Adrenal gland (tissue), 12 donors: ENCODE data around the gene UBAC2. TPM values are rescaled to one million over a fixed set of nuclear protein-coding genes. Genes with fewer than 3 reads are reported as not detected.

Experiments
- DNase-seq, 7 donors: peaks; one replicate each; pipeline ENCODE4 v3.0.0-alpha.2; 2019 to 2020
- H3K27ac ChIP-seq, 5 donors: fragments of 200-600 bp; sonication (generic) in 4 of 5; 1 replicate in 3 of 5; 2 replicates in 2 of 5; pipeline versions ENCODE4 v1.5.1 to v1.8.0; 2016 to 2020; ENCODE audit warnings: mild to moderate bottlenecking in 1 of 5
- H3K27me3 ChIP-seq: fragments of 200-600 bp; 2 replicates; pipeline ENCODE4 v1.8.0; 2021
- H3K36me3 ChIP-seq, 2 donors: fragments of 200-600 bp; replicated peaks in 1 of 2; 1 replicate in 1 of 2; 2 replicates in 1 of 2; pipeline versions ENCODE4 v1.5.1 to v1.8.0; 2018 to 2022
- H3K4me1 ChIP-seq, 2 donors: fragments of 200-600 bp; replicated peaks in 1 of 2; 1 replicate in 1 of 2; 2 replicates in 1 of 2; pipeline versions ENCODE4 v1.5.1 to v1.8.0; 2018 to 2021
- H3K4me3 ChIP-seq, 4 donors: fragments of 200-600 bp; sonication (generic) in 3 of 4; one replicate each; pipeline ENCODE4 v1.5.1; 2016 to 2018
- H3K9me3 ChIP-seq, 3 donors: fragments of 200-600 bp; sonication (generic) in 1 of 3; replicated peaks in 1 of 3; 1 replicate in 2 of 3; 2 replicates in 1 of 3; pipeline versions ENCODE4 v1.5.1 to v1.8.0; 2016 to 2021
- CTCF ChIP-seq, 6 experiments: fragments of 450-650 bp in 4 of 6; fragments of 200-600 bp in 2 of 6; sonication (generic) in 1 of 6; IDR thresholded peaks; 1 replicate in 5 of 6; 2 replicates in 1 of 6; pipeline versions ENCODE4 v1.5.1 to v1.8.0; 2016 to 2021; ENCODE audit warnings: antibody characterized with exemption in 6 of 6, mild to moderate bottlenecking in 2 of 6, moderate library complexity in 1 of 6
- POLR2A ChIP-seq, 2 donors: fragments of 450-650 bp; IDR thresholded peaks; one replicate each; pipeline ENCODE4 v1.6.1; 2017; ENCODE audit warnings: antibody characterized with exemption in 2 of 2, mild to moderate bottlenecking in 2 of 2, moderate library complexity in 1 of 2
- WGBS, 4 donors: extraction: QIAGEN DNeasy Blood & Tissue Kit in 2 of 4; methylation state at CpG; one replicate each; pipeline versions ENCODE4 v1.1.5 to v1.1.7; 2013 to 2017; 5-methylcytosine and 5-hydroxymethylcytosine counted together
- intact Hi-C, 2 donors: fragments of 100-400 bp; cut with DNase I; formaldehyde crosslinking; loops; one replicate each; pipeline versions ENCODE4 v1.14.1 to v1.15.0; 2022 to 2023
- polyA plus RNA-seq, 3 donors: library from polyadenylated mRNA; stranded (reverse); fragments of 200-250 nt in 2 of 3; fragments of 350-450 nt in 1 of 3; fragmentation: Illumina TruSeq in 1 of 3; extraction: RNeasy Lipid Tissue Mini Kit (QIAGEN cat#74804) in 1 of 3; gene quantifications; one replicate each; pipeline ENCODE4 v1.2.3, GENCODE V29; 2013 to 2014
- total RNA-seq, 9 donors: library from RNA; depleted of rRNA in 4 of 9; stranded (reverse); fragments of >200 nt in 4 of 9; fragments of 120-200 nt in 1 of 9; fragmentation: NEBNext Ultra II Directional in 1 of 9; extraction: Animal tissue kit (Norgen Biotek cat#: 25700) in 1 of 9; gene quantifications; one replicate each; pipeline versions ENCODE4 v1.1.0 to v1.2.4, GENCODE V29; 2013 to 2023
- donor health status: healthy with polysubstance abuse.
- donor health status: Bipolar disorder and iron deficiency.
- donor health status: DM: yes; HTN: yes; CAD: no.
- donor health status: DM: no; HTN: no; CAD: no.
- donor health status: DM: no; HTN: no; CAD: no.
- donor health status: DM: yes; HTN: yes; CAD: no.

The UBAC2 gene
- total and polyA plus RNA-seq, 12 donors, result 46.3 to 67.8 (median 53.5) TPM

- Histone ChIP-seq H3K9me3 (peaks cover 0 to 3% (median 0%) of the 10 kb centered on the region in 3 donors), H3K4me3 (no peak overlapping the region), H3K36me3 (no peaks in the 10 kb centered on the region), H3K27ac (no peak overlapping the region), H3K27me3 (no peaks in the 10 kb centered on the region), H3K4me1 (peaks cover 0 to 6% of the 10 kb centered on the region in 2 donors)
- WGBS, 4 donors, result 89 to 95% (median 91%) methylated on average over 4 of the region's 4 CpGs
- intact Hi-C loops, result loop anchor here (2.0 to 5.0 kb wide), 2 partner anchors 91 to 169 kb away; no protein-coding TSS in a partner anchor
- no peak for DNase-seq
- TF ChIP-seq POLR2A (IDR thresholded peaks at IDR 0.05), result no peak
- TF ChIP-seq CTCF (IDR thresholded peaks at IDR 0.05), result no peak
Observed at GRCh38 chr13:99267927-99268326, 67.3 kb downstream of the UBAC2 start.

DNA sequence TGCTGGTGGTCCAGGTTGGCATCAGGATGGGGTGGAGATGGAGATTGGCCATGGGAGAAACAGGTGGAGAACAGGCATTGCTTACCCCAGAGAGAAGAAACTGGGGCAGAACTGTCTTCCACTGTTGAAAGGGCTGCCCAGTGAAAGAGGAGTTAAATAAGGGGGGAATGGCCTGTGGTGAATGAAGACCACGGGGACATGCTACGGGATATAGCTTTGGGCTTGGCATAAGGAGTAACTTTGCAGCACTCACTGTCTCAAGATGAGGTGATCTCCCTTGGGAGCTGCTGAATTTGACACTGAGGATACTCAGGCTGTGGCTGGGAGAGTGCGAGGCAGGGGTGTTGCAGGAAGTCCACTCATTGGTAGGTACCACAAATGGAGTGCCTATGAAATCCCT lies 68.2 kb downstream of the UBAC2 start:
- no peak overlapping the region for H3K27ac ChIP-seq
- 83 to 91% (median 87%) methylated on average over 3 of the region's 3 CpGs for WGBS, 4 donors
- no peak overlapping the region for H3K4me3 ChIP-seq
- intact Hi-C loops, result loop anchor here (2.0 to 5.0 kb wide), 2 partner anchors 92 to 168 kb away; no protein-coding TSS in a partner anchor
- peaks cover 0 to 6% of the 10 kb centered on the region in 2 donors for H3K4me1 ChIP-seq
- DNase-seq, result no peak
- no peaks in the 10 kb centered on the region for H3K27me3 ChIP-seq
- no peaks in the 10 kb centered on the region for H3K36me3 ChIP-seq
- no peak for TF ChIP-seq CTCF (IDR thresholded peaks at IDR 0.05)
- TF ChIP-seq POLR2A (IDR thresholded peaks at IDR 0.05), result no peak
- peaks cover 0 to 3% (median 0%) of the 10 kb centered on the region in 3 donors for H3K9me3 ChIP-seq

DNA sequence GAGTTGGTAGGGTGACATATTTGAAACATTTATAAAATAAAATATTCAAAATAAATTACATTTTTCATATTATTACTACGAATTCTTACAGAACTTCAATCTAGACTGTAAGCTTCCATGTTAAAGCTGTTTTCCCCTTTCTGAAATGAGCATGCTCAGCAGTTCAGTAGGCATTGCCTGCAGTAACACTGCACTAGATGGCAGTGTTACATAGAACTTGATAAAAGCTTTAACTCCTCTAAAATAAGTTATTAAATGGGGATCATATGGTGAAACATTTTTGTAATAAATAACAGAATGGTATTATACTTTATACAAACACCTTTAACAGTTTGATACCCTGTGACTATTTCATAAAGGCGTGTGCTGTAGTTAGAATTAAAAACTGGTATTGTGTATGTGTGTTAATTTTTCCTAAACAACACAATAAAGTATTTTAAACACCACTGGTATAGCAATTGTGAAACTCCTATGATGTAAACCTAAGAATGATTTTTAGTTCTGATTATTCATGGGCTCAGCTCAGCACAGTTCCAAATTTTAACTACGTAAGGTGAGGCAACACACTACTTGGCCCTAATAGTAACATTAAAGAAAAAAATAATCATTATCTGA lies 69.1 kb downstream of the UBAC2 start:
- peaks cover 0 to 6% of the 10 kb centered on the region in 2 donors for H3K4me1 ChIP-seq
- intact Hi-C loops, result loop anchor here (2.0 to 5.0 kb wide), 2 partner anchors 93 to 168 kb away; no protein-coding TSS in a partner anchor
- no peaks in the 10 kb centered on the region for H3K27me3 ChIP-seq
- peak overlapping the region in 2 of 5 donors; percentile 30 to 43 for H3K27ac ChIP-seq
- DNase-seq, result peak in 4 of 7 donors; percentile 29 to 45 (median 32)
- H3K4me3 ChIP-seq, result no peak overlapping the region
- 53 to 56% (median 55%) methylated on average over 3 of the region's 3 CpGs for WGBS, 4 donors
- no peaks in the 10 kb centered on the region for H3K36me3 ChIP-seq
- no peak for TF ChIP-seq POLR2A (IDR thresholded peaks at IDR 0.05)
- peak; percentile 51 to 79 (median 71) for TF ChIP-seq CTCF (IDR thresholded peaks at IDR 0.05)
- peaks cover 0 to 3% (median 0%) of the 10 kb centered on the region in 3 donors for H3K9me3 ChIP-seq

DNA sequence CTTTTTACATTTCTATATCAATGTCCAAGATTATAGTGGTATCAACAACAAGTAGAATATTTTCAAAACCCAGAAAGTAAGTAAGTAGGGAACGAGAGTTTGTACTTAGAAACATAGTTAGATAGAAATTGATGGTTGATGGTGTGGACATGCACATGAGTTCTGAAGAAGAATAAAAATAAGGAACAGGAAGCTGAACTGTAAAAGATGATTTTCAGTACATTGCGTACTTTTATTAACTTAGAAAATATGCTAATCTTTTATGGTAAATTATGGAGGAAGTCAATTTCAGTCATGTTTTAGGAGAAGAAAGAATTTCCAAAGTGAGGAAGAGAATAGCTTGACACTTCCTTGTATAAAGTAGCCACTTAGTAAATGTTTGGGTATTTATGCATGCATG lies 69.9 kb downstream of the UBAC2 start:
- no peaks in the 10 kb centered on the region for H3K36me3 ChIP-seq
- H3K9me3 ChIP-seq, result peaks cover 0 to 3% (median 0%) of the 10 kb centered on the region in 3 donors
- H3K4me1 ChIP-seq, result peaks cover 0 to 6% of the 10 kb centered on the region in 2 donors
- no peak for DNase-seq
- TF ChIP-seq CTCF (IDR thresholded peaks at IDR 0.05) (no peak), POLR2A (IDR thresholded peaks at IDR 0.05) (no peak)
- 77 to 85% (median 79%) methylated on average over 2 of the region's 2 CpGs for WGBS, 4 donors
- no peaks in the 10 kb centered on the region for H3K27me3 ChIP-seq
- intact Hi-C loops, result loop anchor here in 1 of 2 donors (5.0 kb wide), 1 partner anchor 167 kb away; no protein-coding TSS in a partner anchor
- peak overlapping the region in 3 of 5 donors; percentile 37 to 80 (median 43) for H3K27ac ChIP-seq
- H3K4me3 ChIP-seq, result no peak overlapping the region
